Neutrophil (primary cell): ENCODE data around the gene RAB4B.
"Not testable (repeated sequence)": the region's sequence is repeated elsewhere in the genome, so short reads cannot be mapped to it uniquely, and the experiment has no call there.

ENCODE experiments used
- H3K27ac ChIP-seq: fragments of 200-600 bp; sonication (generic); 2 replicates; pipeline ENCODE4 v1.5.1; 2016; ENCODE audit warnings: mild to moderate bottlenecking, moderate library complexity
- H3K27me3 ChIP-seq: fragments of 200-600 bp; sonication (generic); 2 replicates; pipeline ENCODE4 v1.6.0; 2016; ENCODE audit warnings: mild to moderate bottlenecking
- H3K36me3 ChIP-seq: fragments of 200-600 bp; sonication (generic); 2 replicates; pipeline ENCODE4 v1.5.1; 2017
- H3K4me1 ChIP-seq, 2 experiments: fragments of 200-600 bp in 1 of 2; sonication (generic) in 1 of 2; 1 replicate in 1 of 2; 2 replicates in 1 of 2; pipeline versions ENCODE4 v1.5.1 to v1.6.1; 2013 to 2016; ENCODE audit warnings: low read depth in 1 of 2, low read length in 1 of 2, mild to moderate bottlenecking in 1 of 2, moderate library complexity in 1 of 2; ENCODE audit not compliant: control insufficient read depth in 1 of 2, insufficient read depth in 1 of 2
- H3K4me3 ChIP-seq, 2 experiments: fragments of 200-600 bp in 1 of 2; sonication (generic) in 1 of 2; 1 replicate in 1 of 2; 2 replicates in 1 of 2; pipeline ENCODE4 v1.5.1; 2013 to 2016; ENCODE audit warnings: low read depth in 1 of 2, low read length in 1 of 2, mild to moderate bottlenecking in 1 of 2, moderate library complexity in 1 of 2
- H3K9me3 ChIP-seq: fragments of 200-600 bp; sonication (generic); 2 replicates; pipeline ENCODE4 v1.5.1; 2016
- CTCF ChIP-seq: fragments of 200-600 bp; sonication (generic); IDR thresholded peaks from 2 replicates; pipeline ENCODE4 v1.5.1; 2016; ENCODE audit warnings: antibody characterized with exemption

RAB4B gene

GRCh38 chr19:40813182-40813581, 35.1 kb downstream of the RAB4B start:
- Histone ChIP-seq H3K27me3 (peaks cover 34% of the 10 kb centered on the region), H3K27ac (no peak overlapping the region), H3K36me3 (peaks cover 18% of the 10 kb centered on the region), H3K4me3 (no peak overlapping the region), H3K9me3 (no peaks in the 10 kb centered on the region), H3K4me1 (peaks cover 24 to 28% of the 10 kb centered on the region in 2 experiments)
- TF ChIP-seq CTCF: no peak

GRCh38 chr19:40815223-40815622, 37.2 kb downstream of the RAB4B start:
- TF ChIP-seq CTCF: no peak
- peaks cover 35 to 38% of the 10 kb centered on the region in 2 experiments for H3K4me1 ChIP-seq
- H3K9me3 ChIP-seq: no peaks in the 10 kb centered on the region
- peaks cover 34% of the 10 kb centered on the region for H3K27me3 ChIP-seq
- H3K27ac ChIP-seq: no peak overlapping the region
- no peaks in the 10 kb centered on the region for H3K36me3 ChIP-seq
- no peak overlapping the region for H3K4me3 ChIP-seq

- peak overlapping the region; percentile 91 for H3K27ac ChIP-seq
- peak; percentile 61 for TF ChIP-seq CTCF
- not testable (repeated sequence) for H3K36me3 ChIP-seq, H3K9me3 ChIP-seq
- peaks cover 42 to 46% of the 10 kb centered on the region in 2 experiments for H3K4me1 ChIP-seq
- peaks cover 12% of the 10 kb centered on the region for H3K27me3 ChIP-seq
- H3K4me3 ChIP-seq: peak overlapping the region; percentile 37 to 54
These were observed 40.7 kb downstream of the RAB4B start for GRCh38 chr19:40818480-40819399.

GRCh38 chr19:40819479-40820234, 41.6 kb downstream of the RAB4B start:
- H3K9me3 ChIP-seq, H3K36me3 ChIP-seq, H3K27me3 ChIP-seq: not testable (repeated sequence)
- peak overlapping the region in 1 of 2 experiments; percentile 54 for H3K4me3 ChIP-seq
- peaks cover 51 to 55% of the 10 kb centered on the region in 2 experiments for H3K4me1 ChIP-seq
- peak; percentile 85 for TF ChIP-seq CTCF
- H3K27ac ChIP-seq: peak overlapping the region; percentile 91

GRCh38 chr19:40822161-40822560, 44.1 kb downstream of the RAB4B start:
- Histone ChIP-seq H3K27ac (peak overlapping the region; percentile 98), H3K4me3 (peak overlapping the region in 1 of 2 experiments; percentile 57), H3K4me1 (peaks cover 68 to 79% of the 10 kb centered on the region in 2 experiments), H3K9me3 (no peaks in the 10 kb centered on the region), H3K36me3 (no peaks in the 10 kb centered on the region), H3K27me3 (no peaks in the 10 kb centered on the region)
- no peak for TF ChIP-seq CTCF
